GM19025 (cell line): ENCODE measurements around the gene ATOH7.
"Not testable (repeated sequence)": the region's sequence is repeated elsewhere in the genome, so short reads cannot be mapped to it uniquely, and the experiment has no call there.

Experiments used
- ATAC-seq: cut with Tn5 transposase; IDR thresholded peaks from one replicate; pipeline ENCODE4 v1.9.1; 2021; ENCODE audit warnings: mild to moderate bottlenecking, low read depth, moderate library complexity; ENCODE audit not compliant: unreplicated experiment

ATOH7 gene

DNA sequence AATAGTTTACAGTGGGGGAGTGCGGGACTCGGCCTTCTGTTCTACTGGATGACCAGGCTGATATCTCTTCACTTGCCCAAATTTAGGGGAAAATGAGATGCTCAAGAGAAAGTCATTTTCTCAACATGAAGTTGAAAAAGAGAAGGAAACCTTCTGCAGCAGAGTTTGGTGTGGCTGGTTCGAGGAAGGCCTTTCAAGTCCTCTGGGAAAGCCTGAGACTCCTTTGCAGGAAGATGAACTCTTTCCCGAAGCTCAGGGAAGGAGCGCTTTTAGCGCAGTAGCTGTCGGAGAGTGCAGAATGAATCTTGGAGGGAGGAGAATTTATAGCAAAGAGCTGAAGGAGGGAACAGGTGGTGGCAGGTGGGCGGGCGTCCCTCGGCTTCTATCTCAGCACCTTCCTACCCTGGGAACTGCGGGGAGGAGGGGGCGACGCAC is at the start of gene ATOH7:
TSS of gene ATOH7 (minus strand) at position 297 of the 435 bp plus-strand sequence. CDS start 436 bp downstream, outside the sequence.
- ATAC-seq, result no peak

DNA sequence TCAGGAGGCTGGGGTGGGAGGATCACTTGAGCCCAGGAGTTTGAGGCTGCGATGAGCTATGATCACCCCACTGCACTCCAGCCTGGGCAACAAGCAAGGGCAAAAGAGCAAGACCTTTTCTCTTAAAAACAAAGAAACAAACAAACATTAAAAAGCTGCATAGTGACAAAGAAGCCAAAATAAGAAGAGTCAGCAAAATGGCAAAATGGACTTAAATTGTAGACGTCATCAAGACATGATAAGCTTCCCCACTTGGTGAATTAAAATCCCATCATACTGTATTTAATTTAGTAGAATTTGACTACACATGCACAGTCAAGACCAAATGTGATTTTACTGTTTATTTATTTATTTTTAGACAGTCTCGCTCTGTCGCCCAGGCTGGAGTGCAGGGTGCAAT is 48.8 kb upstream of the ATOH7 start:
- no peak for ATAC-seq

DNA sequence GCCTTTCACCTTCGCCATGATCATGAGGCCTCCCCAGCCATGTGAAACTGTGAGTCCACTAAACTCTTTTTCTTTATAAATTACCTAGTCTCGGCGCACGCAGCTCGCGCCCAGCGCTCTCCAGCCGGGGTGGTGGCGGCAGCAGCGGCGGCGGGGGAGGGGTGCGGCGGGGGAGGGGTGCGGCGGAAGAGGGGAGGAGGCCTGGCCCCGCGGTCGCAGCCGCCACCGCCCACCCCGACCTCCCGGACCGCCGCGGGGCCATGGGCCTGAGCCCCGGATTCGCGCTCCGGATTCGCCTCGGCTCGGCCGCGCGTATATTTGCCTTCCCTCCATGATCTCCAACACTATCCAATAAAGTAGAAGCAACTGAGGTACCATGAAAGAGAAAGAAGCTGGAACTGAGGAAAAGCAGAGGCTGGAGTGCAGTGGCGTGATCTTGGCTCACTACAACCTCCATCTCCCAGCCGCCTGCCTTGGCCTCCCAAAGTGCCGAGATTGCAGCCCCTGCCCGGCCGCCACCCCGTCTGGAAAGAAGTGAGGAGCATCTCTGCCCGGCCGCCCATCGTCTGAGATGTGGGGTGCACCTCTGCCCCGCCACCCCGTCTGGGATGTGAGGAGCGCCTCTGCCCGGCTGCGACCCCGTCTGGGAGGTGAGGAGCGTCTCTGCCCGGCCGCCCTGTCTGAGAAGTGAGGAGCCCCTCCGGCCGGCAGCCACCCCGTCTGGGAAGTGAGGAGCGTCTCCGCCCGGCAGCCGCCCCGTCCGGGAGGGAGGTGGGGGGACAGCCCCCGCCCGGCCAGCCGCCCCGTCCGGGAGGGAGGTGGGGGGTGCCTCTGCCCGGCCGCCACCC is 47.2 kb upstream of the ATOH7 start:
- ATAC-seq, result not testable (repeated sequence)

DNA sequence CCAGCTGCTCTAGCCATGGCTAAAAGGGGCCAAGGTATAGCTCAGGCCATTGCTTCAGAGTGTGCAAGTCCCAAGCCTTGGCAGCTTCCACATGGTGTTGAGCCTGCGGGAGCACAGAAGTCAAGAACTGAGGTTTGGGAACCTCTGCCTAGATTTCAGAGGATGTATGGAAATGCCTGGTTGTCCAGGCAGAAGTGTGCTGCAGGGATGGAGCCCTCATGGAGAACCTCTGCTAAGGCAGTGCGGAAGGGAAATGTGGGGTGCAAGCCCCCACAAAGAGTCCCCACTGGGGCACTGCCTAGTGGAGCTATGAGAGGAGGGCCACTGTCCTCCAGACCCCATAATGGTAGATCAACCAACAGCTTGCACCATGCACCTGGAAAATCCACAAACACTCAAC is 45.9 kb upstream of the ATOH7 start:
- ATAC-seq, result not testable (repeated sequence)

DNA sequence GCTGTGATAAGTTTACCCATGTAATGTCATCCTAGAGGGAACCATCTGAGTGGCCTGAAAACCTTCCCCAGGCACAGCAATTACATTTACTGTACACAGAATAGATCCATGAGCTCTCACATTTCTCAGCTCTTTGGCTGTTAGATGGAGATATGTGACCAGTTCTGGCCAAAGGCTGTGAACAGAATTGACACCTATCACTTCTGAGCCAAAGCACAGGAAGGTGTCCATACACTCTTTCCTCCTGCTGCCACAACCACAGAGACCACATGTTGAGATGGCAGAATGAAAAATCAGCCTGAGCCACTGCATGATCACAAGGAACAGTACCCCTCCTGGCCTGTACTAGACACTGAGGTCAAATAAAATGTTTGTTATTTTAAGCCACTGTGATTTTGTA is 44.3 kb upstream of the ATOH7 start:
- no peak for ATAC-seq

DNA sequence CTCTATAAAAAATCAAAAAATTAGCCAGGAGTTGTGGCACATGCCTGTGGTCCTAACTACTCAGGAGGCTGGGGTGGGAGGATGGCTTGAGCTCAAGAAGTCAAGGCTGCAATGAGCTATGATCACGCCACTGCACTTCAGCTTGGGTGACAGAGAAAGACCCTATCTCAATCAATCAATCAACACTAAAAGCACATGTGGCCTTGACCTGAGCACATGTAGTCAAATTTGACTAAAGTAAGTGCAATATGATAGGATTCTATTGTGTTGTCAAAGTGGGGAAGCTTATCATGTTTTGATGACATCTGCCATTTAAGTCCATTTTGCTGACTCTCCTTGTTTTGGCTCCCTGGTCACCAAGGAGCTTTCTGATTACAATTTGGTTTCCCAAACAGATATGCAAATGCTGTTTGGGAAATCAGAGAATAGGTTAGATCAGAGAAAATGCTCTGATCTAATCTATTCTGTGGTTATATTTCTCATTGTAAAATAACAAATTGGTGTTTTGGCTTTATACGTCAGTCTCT is 43.8 kb upstream of the ATOH7 start:
- no peak for ATAC-seq

DNA sequence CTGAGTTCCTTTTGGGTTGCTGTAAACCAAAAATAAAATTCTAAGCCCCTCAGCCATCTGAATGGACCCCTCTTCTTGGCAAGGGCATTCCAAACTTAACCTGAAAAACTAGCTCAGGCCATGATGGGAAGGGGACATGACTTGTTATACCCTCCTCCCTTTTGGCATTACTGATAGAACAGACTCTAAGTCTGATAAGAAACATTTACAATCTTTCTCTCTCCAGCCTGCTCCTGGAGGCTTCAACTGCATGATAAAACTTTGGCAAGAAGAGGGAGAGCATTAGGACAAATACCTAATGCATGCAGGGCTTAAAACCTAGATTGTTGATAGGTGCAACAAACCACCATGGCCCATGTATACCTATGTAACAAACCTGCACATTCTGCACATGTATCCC is 40.9 kb upstream of the ATOH7 start:
- ATAC-seq, result no peak

DNA sequence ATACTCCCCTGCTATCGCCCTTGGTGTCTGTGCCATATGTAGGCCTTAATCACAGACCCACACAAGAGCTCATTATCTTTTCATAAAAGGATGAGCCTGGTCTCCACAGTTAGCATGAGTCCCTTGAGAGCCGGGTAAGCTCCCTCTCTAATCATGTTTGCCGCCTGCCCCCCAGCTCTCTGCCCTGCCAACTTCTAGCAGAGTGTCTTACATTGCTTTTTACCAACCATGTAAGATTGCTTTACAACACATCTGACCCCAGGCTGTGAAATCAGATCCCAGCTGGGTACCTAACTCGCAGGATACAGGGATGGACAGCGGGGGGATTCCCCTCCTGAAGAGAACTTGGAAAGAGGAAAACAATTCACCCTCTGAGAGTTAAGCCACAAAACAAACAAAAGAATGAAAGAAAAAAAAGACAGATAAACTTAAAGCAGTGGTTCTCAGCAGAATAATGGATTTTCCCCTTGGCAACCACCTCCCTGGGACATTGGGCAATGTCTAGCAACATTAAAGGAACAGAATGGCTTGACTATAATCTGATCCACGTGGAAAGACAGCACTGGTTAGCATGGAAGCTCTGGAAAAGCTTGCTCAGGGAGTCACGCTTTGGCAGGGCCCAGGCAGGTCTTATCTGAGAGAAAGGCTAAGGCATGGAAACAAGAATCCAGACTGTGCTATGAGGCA is 39.4 kb upstream of the ATOH7 start:
- ATAC-seq, result no peak

DNA sequence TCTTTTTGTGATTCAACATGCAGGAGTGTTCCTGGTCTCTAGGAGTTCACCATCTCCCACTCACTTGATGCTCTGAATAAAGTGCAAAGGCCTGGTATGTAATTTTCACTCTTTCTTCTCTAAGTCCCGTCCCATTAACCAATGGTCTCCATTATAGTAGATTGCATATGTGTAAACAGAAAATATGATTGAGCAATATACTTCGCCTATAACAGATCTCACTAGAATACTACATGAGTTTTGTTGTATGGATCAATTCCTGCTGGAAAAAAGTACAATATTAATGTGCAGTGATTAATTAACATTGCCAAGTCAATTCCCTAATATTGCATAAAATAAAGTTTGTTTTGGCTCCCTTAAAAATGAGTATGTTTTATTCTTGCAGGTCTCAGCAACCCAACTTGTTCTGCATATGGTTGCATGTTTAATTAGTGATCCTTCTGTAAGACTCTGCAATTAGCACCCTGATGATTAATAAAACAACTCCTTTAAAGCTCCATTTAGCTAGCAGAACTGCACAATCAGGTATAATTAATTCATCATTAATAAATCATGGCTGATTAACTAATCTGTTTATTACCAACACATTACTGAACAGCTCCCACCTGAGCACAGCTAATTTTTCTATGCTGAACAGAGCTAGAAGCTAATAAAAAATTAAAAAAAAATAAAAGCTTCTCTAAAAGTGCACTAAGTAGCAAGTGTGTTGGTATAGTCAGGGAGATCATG is 37.8 kb upstream of the ATOH7 start:
- ATAC-seq, result no peak

DNA sequence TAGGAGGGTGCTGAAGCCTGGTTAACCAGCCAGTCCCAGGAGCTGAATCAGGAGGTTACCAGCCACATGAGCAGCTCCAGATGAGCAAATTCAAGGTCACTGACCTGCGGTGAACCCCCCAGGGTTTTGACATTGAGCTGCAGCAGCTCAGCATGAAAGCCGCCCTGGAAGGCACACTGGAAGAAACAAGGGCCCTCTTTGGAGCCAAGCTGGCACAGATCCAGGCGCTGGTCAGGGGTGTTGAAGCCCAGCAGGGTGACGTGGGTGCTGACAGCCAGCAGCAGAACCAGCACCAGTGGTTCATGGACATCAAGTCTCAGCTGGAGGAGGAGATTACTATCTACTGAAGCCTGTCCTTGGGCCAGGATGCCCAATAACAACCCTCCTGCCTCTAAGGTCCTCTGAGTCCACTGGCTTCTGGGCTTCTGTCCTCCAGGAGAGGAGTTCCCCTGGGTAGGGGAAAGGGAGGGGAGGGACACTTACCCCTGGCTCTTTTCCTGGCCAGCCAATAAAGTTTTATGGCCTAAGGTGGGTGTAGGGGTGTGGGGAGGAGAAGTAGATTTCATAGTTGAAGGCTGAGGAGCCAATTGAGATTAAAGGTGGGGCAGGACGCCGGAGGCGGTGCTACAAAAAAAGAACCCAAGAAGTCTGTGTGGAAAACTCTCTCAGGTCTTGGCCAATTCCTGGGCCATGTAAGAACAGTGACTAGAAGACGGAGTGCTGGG is 29.4 kb upstream of the ATOH7 start:
- no peak for ATAC-seq

DNA sequence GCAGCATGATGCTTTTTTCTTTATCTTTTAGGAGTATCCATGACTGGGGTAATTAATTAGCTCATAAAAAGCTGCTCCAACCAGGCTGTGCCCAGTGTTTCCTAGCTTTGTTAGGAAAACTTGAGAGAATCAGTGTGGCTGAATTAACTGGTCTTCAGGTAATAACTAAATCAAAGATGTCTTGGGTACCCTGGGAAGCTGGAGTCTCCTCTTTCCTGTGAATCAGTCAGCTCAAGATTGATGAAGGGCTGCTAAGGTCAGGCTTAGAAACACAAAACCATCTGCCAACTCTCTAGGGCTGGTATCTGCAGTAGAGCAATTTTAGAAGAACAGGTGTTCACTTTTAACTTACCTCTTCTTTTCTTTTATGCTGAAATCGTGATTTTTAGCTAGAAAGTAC is 21.4 kb upstream of the ATOH7 start:
- ATAC-seq, result no peak

DNA sequence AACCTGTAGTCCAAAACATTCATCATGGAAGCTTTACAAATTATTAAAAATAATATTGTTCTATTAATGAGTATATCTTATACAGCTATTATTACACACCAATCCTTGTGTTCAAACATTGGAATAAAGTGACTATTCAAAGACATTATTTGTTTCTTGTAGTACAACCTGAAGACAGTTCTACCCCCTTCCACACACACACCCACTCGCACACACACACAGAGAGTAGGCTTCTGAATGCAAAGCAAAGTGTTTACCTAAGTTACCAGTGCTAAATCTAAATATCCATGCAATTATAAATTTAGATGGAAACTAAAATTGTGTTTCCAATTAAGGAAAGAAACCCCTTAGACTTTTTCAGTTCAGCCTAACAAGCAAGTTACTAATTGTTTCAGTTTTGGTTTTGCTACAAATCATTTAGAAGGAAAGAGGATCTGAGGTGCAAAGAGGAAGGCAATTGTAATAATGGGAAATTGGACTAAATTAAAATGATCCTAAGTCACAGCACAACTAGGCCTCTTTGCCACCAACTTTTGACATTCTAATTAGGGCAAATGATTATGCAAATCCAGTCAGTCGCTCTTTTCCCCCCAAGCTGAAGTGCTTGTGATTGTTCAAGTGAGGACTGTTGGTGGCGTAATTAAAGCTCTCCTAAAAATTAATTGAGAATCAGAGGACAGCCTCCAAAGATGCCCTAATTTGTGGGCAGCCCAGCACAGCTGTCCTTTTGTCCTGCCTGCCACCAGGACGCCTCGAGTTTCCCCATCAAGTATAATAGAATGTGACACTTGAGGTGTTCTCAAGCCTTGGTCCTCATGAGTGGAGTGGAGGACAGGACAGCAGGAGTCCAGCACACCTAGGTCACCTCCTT is 19.9 kb upstream of the ATOH7 start:
- ATAC-seq, result no peak

DNA sequence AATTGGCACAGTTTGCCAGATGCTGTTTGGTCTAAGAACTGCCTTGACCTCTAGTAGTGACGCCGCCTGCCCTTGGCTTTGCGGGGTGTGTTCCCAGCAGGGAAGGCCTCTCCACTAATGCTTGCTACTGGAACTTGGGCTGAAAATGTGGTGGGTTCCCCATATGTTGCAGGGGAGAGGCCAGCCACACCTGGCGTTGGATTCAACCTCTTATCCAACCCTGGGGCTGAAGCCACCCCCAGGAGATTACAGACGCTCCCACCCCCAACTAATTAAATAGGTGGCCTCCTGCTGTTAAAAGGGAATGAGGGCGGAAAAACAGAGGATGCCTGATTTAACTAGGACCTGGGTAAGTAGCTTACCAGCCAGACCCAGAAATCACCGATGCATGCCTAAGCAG is 19.2 kb upstream of the ATOH7 start:
- ATAC-seq, result no peak

DNA sequence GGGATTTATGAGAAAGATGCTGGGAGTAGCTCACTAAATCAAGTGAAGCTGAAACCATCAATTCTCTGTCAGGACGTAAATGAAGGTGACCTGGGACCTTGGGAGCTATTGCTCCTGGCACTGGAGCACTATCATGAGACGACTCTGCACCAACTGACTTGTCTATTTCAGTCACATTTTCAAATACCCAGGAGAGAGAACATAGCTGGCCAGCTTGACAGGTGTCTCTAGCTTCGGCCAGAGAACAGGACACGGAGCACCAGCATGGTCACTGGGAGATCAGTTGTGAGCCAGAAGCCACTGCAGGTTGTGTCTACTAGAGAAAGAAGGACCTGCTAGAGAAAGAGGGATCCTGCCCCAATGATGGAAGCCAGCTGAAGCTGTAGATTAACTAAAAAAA is 17.4 kb upstream of the ATOH7 start:
- no peak for ATAC-seq

DNA sequence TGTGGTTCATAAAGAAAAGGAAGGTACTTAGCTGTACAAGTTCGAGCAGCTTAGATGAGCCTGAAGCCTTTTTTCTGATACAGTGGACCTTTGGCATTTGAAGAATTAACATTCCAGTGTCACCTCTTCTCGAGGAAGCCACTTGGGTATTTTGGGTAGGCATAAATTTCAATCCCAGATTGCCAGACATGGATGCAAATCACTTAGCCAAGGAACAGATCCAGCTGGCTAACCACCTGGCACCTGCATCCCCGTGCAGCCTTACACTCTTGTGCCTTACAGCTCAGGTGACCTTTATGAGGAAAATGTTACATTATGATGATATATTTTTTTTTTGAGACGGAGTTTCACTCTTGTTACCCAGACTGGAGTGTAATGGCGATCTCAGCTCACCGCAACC is 16.0 kb upstream of the ATOH7 start:
- no peak for ATAC-seq

DNA sequence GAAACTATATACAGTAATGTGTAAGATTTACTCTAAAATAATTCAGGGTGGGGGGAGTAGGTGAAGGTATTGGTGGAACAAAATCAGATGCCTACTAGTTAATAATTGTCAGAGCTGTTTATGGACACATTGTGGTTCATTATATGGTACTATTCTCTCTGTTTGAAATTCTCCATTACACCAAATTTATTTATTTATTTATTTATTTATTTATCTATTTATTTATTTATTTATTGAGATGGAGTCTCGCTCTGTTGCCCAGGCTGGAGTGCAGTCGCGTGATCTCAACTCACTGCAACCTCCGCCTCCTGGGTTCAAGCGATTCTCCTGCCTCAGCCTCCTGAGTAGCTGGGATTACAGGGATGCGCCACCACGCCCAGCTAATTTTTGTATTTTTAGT is 14.5 kb upstream of the ATOH7 start:
- ATAC-seq, result not testable (repeated sequence)

DNA sequence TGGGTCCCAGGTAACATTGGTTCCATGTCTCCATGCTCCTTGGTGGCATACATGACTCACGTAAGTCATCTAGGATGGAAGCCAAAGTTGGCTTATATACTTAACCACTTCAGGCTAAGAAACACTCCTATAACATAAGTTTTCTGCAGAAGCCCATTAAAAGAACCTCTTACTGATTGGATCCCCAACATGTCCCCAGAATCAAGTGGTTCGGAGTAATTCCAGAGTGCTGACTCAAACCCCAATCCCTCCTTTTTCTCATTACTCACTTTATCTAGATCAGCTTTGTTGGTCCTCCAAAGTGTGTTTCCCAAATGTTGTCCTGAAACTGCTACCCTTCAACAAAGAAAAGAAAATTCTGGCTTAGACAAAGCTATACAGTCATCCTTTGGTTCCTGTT is 10.1 kb upstream of the ATOH7 start:
- ATAC-seq, result no peak

DNA sequence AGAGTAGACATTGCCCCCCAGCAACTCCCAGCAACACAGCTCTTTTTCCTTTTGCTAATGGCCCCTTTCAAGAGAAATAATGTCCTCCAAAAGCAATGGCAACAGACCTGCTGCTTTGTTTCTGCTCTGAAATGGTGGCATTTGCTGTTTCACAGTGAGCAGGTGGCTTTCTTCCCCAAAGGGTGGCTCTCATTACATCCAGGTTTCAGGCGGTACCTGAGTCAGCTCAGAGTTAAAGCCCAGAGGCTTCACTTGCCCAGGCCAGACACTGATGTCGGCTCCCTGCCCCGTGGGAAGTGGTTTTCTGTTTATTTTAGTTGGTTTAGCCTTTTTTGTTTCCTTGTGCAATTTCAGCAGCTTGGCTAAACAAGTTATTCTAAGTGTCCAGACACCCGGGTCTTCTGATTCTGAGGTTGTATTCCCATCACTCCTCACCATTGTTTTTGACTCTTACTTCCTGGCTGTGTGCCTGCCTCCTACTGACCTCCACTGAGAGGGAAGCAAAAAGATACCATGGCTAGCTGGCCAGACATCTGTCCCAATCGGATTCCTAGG is 7.8 kb upstream of the ATOH7 start:
- ATAC-seq, result no peak

DNA sequence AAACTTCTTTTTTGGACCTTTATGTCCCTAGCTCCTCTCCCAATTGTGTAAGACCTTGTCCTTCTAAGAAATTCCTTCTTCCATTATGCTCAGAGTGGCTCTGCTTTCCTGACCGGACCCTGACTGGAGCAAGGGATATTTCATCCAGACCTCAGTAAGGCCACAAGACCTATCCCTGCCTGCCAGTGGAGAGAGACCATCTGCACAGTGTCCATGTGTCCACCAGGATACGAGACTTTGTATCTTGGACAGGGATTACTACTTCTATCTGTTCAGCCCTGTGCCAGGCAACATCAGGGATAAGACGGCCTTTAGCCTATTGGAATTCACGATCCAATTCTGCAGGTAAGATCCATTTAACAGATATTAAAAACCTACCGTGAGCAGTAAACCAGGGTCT is 7.2 kb upstream of the ATOH7 start:
- ATAC-seq, result no peak
